Neural progenitor cell (in vitro differentiated cells): ENCODE data around the gene URB1. TPM values are rescaled to one million over a fixed set of nuclear protein-coding genes. Genes with fewer than 3 reads are reported as not detected.

Experiments used
- DNase-seq: peaks from one replicate; pipeline ENCODE4 v3.0.0-alpha.2; 2016; ENCODE audit warnings: low spot score
- H2AFZ ChIP-seq: fragments of 200-600 bp; sonication (generic); replicated peaks from 2 replicates; pipeline ENCODE4 v1.6.1; 2016; ENCODE audit warnings: antibody characterized with exemption
- H3F3A ChIP-seq: fragments of 200-600 bp; sonication (generic); 2 replicates; pipeline ENCODE4 v1.6.1; 2016; ENCODE audit warnings: antibody characterized with exemption, low read depth
- H3K27ac ChIP-seq: fragments of 200-600 bp; sonication (generic); 2 replicates; pipeline ENCODE4 v1.5.1; 2016; ENCODE audit warnings: mild to moderate bottlenecking
- H3K27me3 ChIP-seq: fragments of 200-600 bp; sonication (generic); 2 replicates; pipeline ENCODE4 v1.6.1; 2016; ENCODE audit warnings: mild to moderate bottlenecking, moderate library complexity
- H3K36me3 ChIP-seq: fragments of 200-600 bp; sonication (generic); 2 replicates; pipeline ENCODE4 v1.5.1; 2016
- H3K4me1 ChIP-seq: fragments of 200-600 bp; sonication (generic); 2 replicates; pipeline ENCODE4 v1.6.1; 2016; ENCODE audit warnings: mixed run types
- H3K4me2 ChIP-seq: fragments of 200-600 bp; sonication (generic); 2 replicates; pipeline ENCODE4 v1.6.1; 2016
- H3K4me3 ChIP-seq: fragments of 200-600 bp; sonication (generic); 2 replicates; pipeline ENCODE4 v1.5.1; 2016
- H3K79me2 ChIP-seq: fragments of 200-600 bp; sonication (generic); 2 replicates; pipeline ENCODE4 v1.6.1; 2016; ENCODE audit warnings: low read depth
- H3K9ac ChIP-seq: fragments of 200-600 bp; sonication (generic); 2 replicates; pipeline ENCODE4 v1.6.1; 2016
- H3K9me3 ChIP-seq: fragments of 200-600 bp; sonication (generic); 2 replicates; pipeline ENCODE4 v1.5.1; 2016; ENCODE audit warnings: low read depth
- H4K20me1 ChIP-seq: fragments of 200-600 bp; sonication (generic); 2 replicates; pipeline ENCODE4 v1.6.1; 2016; ENCODE audit warnings: low read depth
- H3K27ac Mint-ChIP-seq: 3 replicates; pipeline ENCODE4 v1.8.0; 2021; ENCODE audit warnings: mixed read lengths
- H3K27me3 Mint-ChIP-seq: 2 replicates; pipeline ENCODE4 v1.8.0; 2022; ENCODE audit warnings: low read depth, mild to moderate bottlenecking, inconsistent platforms, moderate library complexity, mixed read lengths; ENCODE audit not compliant: insufficient read depth
- H3K36me3 Mint-ChIP-seq: 3 replicates; pipeline ENCODE4 v1.8.0; 2021; ENCODE audit warnings: mixed read lengths
- H3K4me1 Mint-ChIP-seq: 3 replicates; pipeline ENCODE4 v1.8.0; 2021; ENCODE audit warnings: mixed read lengths
- H3K4me3 Mint-ChIP-seq: 3 replicates; pipeline ENCODE4 v1.8.0; 2021; ENCODE audit warnings: mild to moderate bottlenecking, moderate library complexity, mixed read lengths
- H3K9me3 Mint-ChIP-seq: 3 replicates; pipeline ENCODE4 v1.8.0; 2020; ENCODE audit warnings: mixed read lengths
- CTCF ChIP-seq: fragments of 200-600 bp; sonication (generic); IDR thresholded peaks from 2 replicates; pipeline ENCODE4 v1.5.1; 2017; ENCODE audit warnings: antibody characterized with exemption, mild to moderate bottlenecking
- EZH2 ChIP-seq: fragments of 200-600 bp; sonication (generic); IDR thresholded peaks from 2 replicates; pipeline ENCODE4 v1.6.1; 2017; ENCODE audit warnings: antibody characterized with exemption, mild to moderate bottlenecking, moderate library complexity
- EZH2phosphoT487 ChIP-seq: fragments of 200-600 bp; sonication (generic); IDR thresholded peaks from 2 replicates; pipeline ENCODE4 v1.6.1; 2017; ENCODE audit warnings: antibody characterized with exemption
- total RNA-seq: library from RNA; depleted of rRNA; stranded (reverse); fragments of >200 nt; gene quantifications from 2 replicates; pipeline ENCODE4 v1.2.3, GENCODE V29; 2015; ENCODE audit warnings: low replicate concordance

The URB1 gene
- total RNA-seq, 1 donor from 2014 or later: 7.7 TPM

GRCh38 chr21:32316361-32317215 is 76.2 kb downstream of the URB1 start:
- H3K27me3 ChIP-seq: no peaks in the 10 kb centered on the region
- TF ChIP-seq CTCF: no peak
- no peak for TF ChIP-seq EZH2
- no peak for TF ChIP-seq EZH2phosphoT487
- no peaks in the 10 kb centered on the region for H3K36me3 ChIP-seq
- H3K4me1 ChIP-seq: no peaks in the 10 kb centered on the region
- no peak overlapping the region for H3K27ac ChIP-seq
- Mint-ChIP-seq H3K27ac (no peak overlapping the region), H3K36me3 (peaks cover 30% of the 10 kb centered on the region), H3K9me3 (no peaks in the 10 kb centered on the region), H3K4me1 (peaks cover 11% of the 10 kb centered on the region), H3K27me3 (peaks cover 2% of the 10 kb centered on the region), H3K4me3 (no peak overlapping the region)
- H3K4me2 ChIP-seq: no peak overlapping the region
- no peaks in the 10 kb centered on the region for H3F3A ChIP-seq
- no peaks in the 10 kb centered on the region for H4K20me1 ChIP-seq
- H3K79me2 ChIP-seq: no peaks in the 10 kb centered on the region
- H2AFZ ChIP-seq: no peak overlapping the region
- no peak overlapping the region for H3K4me3 ChIP-seq
- no peaks in the 10 kb centered on the region for H3K9me3 ChIP-seq
- no peak overlapping the region for H3K9ac ChIP-seq
- DNase-seq: no peak

GRCh38 chr21:32315511-32316281 is 77.1 kb downstream of the URB1 start:
- no peak overlapping the region for H3K4me3 ChIP-seq
- TF ChIP-seq CTCF (no peak), EZH2phosphoT487 (no peak), EZH2 (no peak)
- H3K27ac ChIP-seq: no peak overlapping the region
- no peaks in the 10 kb centered on the region for H3K27me3 ChIP-seq
- Mint-ChIP-seq H3K27ac (no peak overlapping the region), H3K36me3 (peaks cover 29% of the 10 kb centered on the region), H3K9me3 (no peaks in the 10 kb centered on the region), H3K27me3 (peaks cover 2% of the 10 kb centered on the region), H3K4me3 (no peak overlapping the region), H3K4me1 (peaks cover 13% of the 10 kb centered on the region)
- no peak for DNase-seq
- no peaks in the 10 kb centered on the region for H4K20me1 ChIP-seq
- H3K79me2 ChIP-seq: no peaks in the 10 kb centered on the region
- no peaks in the 10 kb centered on the region for H3K36me3 ChIP-seq
- no peaks in the 10 kb centered on the region for H3K4me1 ChIP-seq
- H3K9me3 ChIP-seq: no peaks in the 10 kb centered on the region
- no peak overlapping the region for H3K4me2 ChIP-seq
- H2AFZ ChIP-seq: no peak overlapping the region
- H3K9ac ChIP-seq: no peak overlapping the region
- H3F3A ChIP-seq: no peaks in the 10 kb centered on the region

- Histone ChIP-seq H4K20me1 (no peaks in the 10 kb centered on the region), H3K27me3 (no peaks in the 10 kb centered on the region), H2AFZ (no peak overlapping the region), H3K4me2 (no peak overlapping the region), H3F3A (no peaks in the 10 kb centered on the region), H3K4me3 (no peak overlapping the region), H3K9me3 (no peaks in the 10 kb centered on the region), H3K79me2 (no peaks in the 10 kb centered on the region), H3K4me1 (no peaks in the 10 kb centered on the region), H3K36me3 (no peaks in the 10 kb centered on the region), H3K9ac (no peak overlapping the region), H3K27ac (no peak overlapping the region)
- Mint-ChIP-seq H3K4me1 (peaks cover 6% of the 10 kb centered on the region), H3K9me3 (no peaks in the 10 kb centered on the region), H3K36me3 (peaks cover 22% of the 10 kb centered on the region), H3K27ac (no peak overlapping the region), H3K27me3 (no peaks in the 10 kb centered on the region), H3K4me3 (no peak overlapping the region)
- no peak for TF ChIP-seq EZH2phosphoT487
- no peak for TF ChIP-seq EZH2
- no peak for TF ChIP-seq CTCF
- DNase-seq: no peak
These were observed 78.0 kb downstream of the URB1 start for GRCh38 chr21:32314806-32315205.
